ENCODE data around the gene CDKN2D.
"Not testable (repeated sequence)": the region's sequence is repeated elsewhere in the genome, so short reads cannot be mapped to it uniquely, and the experiment has no call there.

The CDKN2D gene

DNA sequence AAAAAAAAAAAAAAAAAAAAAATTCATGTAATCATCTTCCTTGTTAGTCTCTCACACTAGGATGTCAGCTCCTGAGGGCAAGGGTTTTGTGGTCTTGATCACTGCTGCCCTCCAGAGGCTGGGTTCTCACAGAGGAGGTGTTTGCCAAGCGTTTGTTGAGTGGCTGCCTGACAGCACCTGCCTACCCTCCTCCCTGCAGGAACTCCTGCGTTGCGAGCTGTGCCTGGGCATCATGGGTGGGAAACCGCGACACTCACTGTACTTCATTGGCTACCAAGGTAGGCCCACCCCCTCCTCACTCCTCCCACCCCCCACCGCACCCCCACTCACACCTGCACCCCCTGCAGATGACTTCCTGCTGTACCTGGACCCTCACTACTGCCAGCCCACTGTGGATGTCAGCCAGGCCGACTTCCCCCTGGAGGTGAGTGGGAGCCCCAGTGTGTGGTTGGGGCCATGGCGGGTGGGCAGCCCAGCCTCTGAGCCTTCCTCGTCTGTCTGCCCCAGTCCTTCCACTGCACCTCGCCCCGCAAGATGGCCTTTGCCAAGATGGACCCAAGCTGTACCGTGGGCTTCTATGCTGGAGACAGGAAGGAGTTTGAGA is 17.0 kb downstream of the CDKN2D start:
- DNase-seq (ENCODE audit: low read depth in 2 of 2): peak in 1 of 2 donors; percentile 46

DNA sequence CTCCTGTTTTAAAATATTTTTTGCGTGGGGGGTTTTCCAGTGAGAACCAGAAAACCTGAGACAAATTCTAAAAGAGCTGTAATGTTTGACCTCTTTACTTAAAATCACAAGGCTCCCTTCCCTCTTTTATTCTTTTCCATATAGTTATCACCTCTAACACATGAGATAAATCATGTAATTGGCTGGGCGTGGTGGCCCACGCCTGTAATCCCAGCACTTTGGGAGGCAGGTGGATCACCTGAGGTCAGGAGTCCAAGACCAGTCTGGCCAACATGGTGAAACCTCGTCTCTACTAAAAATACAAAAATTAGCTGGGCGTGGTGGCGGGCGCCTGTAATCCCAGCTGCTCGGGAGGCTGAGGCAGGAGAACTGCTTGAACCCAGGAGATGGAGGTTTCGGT is 17.8 kb downstream of the CDKN2D start:
- DNase-seq (ENCODE audit: low read depth in 2 of 2): not testable (repeated sequence)

DNA sequence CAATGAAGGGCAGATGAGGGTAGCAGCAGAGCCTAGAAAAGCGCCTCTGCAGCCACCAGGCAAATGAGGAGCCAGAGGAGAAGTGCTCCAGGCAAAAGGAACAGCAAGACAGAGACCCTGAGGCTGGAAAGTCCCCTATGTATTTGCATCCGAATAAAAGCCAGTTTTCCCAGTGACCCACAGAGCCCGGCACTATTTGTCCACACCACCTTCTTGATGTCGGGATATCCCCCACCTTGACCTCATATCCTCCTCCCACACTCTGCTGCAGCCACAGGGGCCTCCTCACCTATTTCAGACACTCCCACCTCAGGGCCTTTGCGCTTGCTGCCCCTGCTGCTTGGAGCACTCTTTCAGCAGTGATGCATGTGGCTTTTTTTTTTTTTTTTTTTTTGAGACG is 18.4 kb downstream of the CDKN2D start:
- DNase-seq (ENCODE audit: low read depth in 2 of 2): no peak

DNA sequence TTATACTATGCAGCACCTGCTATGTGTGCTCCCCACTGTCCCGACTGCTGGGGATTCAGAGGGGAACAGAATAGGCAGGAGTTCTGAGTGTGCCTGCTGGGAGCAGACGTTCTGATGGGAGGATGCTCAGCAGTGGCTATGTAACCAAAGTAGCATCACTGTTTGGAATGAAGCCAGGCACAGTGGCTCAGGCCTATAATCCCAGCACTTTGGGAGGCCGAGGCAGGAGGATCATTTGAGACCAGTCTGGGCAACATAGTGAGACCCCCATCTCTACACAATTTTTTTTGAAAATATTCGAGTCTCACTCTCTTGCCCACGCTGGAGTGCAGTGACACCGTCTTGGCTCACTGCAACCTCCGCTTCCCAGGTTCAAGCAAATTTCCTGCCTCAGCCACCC is 19.0 kb downstream of the CDKN2D start:
- DNase-seq (ENCODE audit: low read depth in 2 of 2): no peak

DNA sequence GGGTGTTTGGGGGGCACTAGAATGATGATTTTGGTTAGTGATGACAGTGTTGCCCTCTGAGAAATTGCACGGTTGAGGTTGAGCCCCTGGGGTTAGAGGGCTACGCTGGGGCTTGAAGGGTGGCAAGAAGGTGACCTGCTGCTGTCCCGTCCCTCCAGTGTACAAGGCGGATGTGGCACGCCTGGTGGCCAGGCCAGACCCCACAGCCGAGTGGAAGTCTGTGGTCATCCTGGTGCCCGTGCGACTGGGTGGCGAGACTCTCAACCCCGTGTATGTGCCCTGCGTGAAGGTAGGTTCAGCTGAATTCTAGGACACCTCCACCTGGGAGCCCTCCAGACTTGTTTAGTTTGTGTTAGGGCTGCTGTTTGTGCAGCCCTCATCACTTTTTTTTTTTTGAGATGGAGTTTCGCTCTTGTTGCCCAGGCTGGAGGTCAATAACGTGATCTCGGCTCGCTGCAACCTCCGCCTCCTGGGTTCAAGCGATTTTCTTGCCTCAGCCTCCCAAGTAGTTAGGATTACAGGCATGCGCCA is 20.0 kb downstream of the CDKN2D start:
- DNase-seq (ENCODE audit: low read depth in 2 of 2): no peak

DNA sequence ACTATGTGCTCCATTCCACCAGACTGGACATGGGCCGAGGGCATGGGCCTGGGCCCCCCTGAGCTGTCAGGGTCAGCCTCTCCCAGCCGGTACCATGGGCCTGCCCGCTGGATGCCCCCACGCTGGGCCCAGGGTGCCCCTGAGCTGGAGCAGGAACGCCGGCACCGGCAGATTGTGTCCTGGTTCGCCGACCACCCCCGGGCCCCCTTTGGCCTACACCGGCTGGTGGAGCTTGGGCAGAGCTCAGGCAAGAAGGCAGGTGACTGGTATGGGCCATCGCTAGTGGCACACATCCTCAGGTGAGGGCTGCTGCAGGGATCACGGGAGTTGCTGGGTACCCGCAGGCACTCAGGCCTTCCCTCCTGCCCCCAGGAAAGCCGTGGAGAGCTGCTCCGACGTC is 22.0 kb downstream of the CDKN2D start:
- no peak for DNase-seq (ENCODE audit: low read depth in 2 of 2)

DNA sequence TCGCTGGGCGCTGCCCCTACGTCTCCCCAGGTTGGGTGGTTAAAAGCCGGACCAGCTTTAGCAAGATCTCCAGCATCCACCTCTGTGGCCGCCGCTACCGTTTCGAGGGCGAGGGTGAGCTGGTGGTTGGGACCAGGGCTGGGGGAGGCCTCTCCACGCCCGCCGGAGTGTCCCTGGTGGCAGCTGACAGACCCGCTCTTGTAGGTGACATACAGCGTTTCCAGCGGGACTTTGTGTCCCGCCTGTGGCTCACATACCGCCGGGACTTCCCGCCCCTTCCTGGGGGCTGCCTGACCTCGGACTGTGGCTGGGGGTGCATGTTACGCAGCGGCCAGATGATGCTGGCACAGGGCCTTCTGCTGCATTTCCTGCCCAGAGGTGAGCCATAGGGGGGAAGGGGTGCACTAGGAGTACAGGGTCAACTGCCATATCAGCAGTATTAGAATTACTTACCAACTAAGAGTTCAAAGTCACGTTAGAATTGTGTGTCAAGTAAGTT is 24.0 kb downstream of the CDKN2D start:
- no peak for DNase-seq (ENCODE audit: low read depth in 2 of 2)

DNA sequence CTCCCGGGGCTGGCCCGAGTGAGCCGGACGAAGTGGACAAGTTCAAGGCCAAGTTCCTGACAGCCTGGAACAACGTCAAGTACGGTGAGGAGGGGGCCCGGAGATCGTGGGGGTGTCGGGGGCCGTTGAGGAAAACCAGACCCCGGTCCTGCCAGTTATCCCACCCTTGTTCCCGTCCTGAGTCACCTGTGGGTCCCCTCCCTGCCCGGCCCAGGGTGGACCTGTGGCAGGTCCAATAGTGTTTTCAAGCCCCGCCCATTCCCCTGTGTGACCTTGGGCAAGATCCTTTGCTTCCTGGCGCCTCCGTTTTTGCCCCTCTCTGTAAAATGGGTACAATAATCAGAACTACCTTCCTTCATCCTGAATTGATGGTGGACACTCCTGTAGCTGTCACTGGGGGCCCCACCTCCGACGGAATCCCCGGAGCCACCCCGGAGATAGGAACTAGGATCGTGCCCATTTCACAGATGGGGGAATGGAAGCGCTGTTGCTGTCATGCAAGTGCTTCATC is 24.5 kb downstream of the CDKN2D start:
- no peak for DNase-seq (ENCODE audit: low read depth in 2 of 2)

DNA sequence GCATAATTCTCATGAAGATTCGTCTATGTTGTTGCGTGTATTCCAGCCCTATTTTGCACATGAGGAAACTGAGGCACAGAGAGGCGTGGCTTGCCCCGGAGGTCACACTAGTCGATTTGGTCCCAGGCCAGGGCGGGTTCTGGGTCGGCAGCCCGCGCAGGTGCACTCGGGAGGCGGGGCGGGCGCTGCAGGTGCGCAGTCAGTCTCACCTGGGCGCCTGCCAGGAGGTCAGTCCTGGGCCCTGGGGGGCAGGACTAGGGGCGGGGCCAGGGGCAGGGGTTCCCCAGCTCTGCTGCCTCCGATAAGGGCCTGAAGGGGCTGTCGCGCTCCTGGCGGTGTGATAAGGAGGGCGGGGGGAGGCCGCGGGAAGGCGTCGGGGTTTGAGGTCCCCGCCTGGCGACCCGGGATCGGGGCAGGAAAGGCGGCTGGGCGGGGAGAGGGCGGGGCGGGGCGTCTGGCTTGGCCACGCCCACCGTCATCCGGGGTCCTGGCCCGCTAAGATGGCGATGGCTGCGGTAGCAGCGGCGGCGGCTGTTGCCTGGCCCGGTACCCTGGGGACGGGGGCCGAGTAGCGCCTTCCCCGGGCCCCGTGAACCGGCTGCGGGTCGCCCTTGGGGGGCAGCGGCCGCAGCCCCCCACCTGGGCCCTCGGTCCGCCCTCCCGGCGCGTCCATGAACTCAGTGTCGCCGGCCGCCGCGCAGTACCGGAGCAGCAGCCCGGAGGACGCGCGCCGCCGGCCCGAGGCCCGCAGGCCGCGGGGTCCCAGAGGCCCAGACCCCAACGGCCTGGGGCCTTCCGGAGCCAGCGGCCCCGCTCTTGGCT is 25.1 kb downstream of the CDKN2D start, which contains the start of gene ATG4D:
Gene ATG4D (plus strand): TSS at position 485 of the 822 bp plus-strand sequence. CDS start 187 bp downstream, at position 672.
- DNase-seq (ENCODE audit: low read depth in 2 of 2): peak; percentile 52 to 68

DNA sequence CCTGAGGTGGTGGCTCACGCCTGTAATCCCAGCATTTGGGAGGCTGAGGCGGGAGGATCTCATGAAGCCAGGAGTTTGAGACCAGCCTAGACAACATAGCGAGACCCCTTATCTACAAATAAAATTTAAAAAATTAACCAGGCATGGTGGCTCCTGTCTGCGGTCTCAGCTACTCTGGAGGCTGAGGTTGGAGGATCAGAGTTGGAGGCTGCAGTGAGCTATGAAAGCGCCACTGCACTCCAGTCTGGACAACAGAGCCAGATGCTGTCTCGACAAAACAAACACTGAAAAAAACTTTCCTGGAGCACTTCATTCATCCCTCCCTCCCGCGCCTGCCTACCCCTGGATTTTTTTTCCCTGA is 25.7 kb downstream of the CDKN2D start:
- DNase-seq (ENCODE audit: low read depth in 2 of 2): no peak

DNA sequence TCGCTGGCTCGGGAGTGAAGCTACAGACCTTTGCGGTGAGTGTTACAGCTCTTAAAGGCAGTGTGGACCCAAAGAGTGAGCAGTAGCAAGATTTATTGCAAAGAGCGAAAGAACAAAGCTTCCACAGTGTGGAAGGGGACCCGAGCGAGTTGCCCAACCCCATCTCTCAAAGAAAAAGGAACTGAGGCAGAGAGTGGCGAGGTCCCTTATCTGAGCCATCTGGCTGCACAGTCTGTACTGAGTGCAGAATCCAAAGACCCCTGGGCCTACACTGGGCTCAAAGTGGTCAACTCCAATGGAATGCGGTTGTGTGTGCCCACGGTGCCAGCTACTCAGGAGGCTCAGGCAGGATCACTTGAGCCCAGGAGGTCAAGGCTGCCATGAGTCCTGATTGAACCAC is 29.8 kb downstream of the CDKN2D start:
- not testable (repeated sequence) for DNase-seq (ENCODE audit: low read depth in 2 of 2)

DNA sequence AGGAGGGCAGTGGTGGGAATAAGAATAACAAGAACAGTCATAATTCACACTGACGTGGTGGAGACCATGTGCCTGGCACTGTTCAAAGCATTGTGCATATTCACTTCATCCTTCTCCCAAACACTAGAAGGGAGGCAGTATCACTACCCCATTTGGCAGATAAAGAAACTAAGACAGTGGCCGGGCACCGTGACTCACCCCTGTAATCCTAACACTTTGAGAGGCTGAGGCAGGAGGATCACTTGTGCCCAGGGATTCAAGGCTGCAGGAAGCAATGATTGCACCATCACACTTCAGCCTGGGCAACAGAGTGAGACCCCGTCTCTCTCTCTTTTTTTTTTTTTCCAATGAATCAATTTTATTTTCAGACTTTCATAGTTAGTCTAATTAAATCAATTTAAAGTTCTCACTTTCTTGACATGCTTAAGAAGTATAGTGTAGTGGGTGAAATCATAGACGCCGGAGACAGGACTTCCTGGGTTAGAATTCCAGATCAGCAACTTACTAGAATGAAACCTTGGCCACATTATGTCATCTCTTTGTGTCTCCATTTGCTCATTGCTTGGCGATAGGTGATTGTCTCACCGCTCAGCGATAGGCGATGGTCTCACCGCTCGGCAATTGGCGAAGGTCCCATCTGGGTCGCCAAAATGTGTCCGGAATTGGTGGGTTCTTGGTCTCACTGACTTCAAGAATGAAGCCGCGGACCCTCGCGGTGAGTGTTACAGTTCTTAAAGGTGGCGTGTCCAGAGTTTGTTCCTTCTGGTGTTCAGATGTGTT is 30.4 kb downstream of the CDKN2D start:
- DNase-seq (ENCODE audit: low read depth in 2 of 2): no peak

DNA sequence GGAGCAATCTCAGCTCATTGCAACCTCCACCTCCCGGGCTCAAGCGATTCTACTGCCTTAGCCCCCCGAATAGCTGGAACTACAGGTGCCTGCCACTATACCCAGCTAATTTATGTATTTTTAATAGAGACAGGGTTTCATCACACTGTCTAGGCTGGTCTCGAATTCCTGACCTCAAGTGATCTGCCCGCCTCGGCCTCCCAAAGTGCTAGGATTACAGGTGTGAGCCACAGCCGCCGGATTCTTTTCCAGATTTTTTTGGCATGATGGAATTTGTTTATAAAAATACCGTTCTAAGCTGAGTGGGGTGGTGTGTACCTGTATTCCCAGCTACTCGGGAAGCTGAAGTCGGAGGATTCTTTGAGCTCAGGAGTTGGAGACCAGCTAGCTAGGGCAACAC is 31.1 kb downstream of the CDKN2D start:
- no peak for DNase-seq (ENCODE audit: low read depth in 2 of 2)

DNA sequence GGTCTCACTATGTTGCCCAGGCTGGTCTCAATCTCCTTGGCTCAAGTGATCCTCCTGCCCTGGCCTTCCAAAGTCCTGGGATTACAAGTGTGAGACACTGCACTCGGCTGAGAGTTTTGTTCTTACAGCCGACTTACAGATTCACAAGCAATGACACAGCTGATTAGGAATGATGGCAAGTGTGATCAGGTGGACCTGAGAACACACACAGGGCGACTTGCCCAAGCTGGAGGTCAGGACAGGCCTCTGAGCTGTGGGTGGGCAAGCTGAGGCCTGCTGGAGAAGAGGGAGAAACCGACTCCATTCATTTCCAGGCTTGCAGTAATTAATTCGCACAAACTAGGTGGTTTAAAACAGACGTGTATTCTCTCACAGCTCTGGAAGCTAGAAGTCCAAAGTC is 33.2 kb downstream of the CDKN2D start:
- no peak for DNase-seq (ENCODE audit: low read depth in 2 of 2)

DNA sequence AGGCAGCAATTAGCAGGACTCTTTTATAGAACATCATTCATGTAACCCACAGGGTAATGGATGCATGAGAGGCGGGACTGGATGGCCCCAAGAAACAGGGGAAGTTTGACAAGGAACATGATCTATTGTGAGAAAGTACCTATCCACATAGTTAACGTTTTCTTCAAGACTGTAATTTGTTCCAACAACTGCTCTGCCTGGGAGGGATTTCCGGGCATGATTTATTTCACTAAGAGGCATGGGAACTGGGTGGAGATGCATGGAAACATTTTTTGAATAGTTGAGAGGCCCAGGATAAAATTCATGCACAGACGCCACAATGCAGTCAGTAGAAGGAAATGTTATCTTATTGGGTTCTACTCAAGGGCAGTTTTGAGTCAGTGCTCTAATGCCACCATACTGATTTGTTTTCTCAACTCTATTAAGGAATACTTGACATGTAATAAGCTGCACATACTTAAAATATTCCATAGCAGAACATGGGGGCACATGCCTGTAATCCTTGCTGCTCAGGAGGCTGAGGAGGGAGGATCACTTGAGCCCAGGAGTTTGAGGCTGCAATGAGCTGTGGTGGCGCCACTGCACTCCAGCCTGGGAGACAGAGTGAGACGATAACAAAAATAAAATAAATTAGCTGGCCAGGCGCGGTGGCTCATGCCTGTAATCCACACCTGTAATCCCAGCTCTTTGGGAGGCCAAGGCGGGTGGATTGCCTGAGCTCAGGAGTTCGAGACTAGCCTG is 35.0 kb downstream of the CDKN2D start:
- no peak for DNase-seq (ENCODE audit: low read depth in 2 of 2)

DNA sequence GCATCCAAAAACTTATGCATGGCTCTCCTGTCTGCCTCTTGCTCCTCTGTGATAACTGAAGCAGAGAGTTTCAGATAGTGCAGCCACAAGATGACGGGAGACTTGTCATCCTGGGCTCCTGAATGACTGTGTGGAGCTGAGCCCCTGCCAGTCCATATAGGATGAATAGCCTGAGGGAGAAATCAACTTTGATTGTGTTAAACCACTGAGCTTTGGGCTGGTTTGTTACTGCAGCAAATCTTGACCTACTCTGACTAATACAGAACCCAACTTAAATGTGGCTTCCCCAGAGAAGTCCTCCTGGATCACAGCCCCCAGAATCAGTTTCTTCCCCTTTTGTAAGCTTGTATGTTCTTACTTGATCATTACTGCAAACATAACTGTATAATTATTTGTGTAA is 36.3 kb downstream of the CDKN2D start:
- no peak for DNase-seq (ENCODE audit: low read depth in 2 of 2)

DNA sequence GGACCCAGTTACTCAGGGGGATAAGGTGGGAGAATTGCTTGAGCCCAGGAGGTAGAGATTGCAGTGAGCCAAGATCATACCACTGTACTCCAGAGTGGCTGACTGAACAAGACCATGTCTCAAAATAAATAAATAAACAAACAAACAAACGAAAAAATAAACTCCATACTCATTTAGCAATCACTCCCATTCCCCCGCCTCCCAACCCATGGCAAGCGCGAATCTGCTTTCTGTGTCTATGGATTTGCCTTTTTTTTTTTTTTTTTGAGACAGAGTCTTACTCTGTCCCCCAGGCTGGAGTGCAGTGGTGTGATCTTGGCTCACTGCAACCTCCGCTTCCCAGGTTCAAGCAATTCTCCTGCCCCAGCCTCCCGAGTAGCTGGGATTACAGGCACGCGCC is 41.9 kb downstream of the CDKN2D start:
- not testable (repeated sequence) for DNase-seq (ENCODE audit: low read depth in 2 of 2)

DNA sequence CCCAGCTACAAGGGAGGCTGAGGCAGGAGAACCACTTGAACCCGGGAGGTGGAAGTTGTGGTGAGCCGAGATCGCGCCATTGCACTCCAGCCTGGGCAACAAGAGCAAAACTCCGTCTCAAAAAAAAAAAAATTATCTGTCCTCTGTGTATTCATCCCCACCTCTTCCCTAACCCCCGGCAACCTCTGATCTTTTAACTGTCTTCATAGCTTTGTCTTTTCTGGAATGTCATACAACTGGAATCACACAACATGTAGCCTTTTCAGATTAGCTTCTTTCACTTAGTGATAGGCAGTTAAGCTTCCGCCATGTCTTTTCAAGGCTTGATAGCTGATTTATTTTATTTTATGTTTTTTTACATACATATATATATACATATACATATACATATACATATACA is 43.1 kb downstream of the CDKN2D start:
- DNase-seq (ENCODE audit: low read depth in 2 of 2): no peak

DNA sequence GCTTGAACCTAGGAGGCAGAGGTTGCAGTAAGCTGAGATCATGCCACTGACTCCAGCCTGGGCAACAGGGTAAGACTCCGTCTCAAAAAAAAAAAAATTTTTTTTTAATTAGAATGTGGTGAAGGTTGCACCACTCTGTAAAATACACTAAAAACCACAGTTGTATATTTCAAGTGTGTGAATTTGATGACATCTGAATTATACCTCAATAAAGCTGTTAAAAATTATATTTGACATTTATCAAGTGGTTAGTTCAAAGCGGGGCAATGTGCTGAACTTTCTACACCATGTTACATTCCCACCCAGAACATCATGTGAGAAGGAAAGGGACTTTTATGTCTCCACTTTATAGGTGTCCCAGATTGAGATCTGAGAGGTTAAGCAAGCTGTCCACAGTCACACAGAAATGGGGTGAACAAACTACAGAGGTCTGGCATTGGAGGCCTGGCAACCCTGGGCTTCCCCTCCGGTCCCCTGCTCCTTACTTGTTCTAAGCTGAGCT is 45.6 kb downstream of the CDKN2D start:
- no peak for DNase-seq (ENCODE audit: low read depth in 2 of 2)

DNA sequence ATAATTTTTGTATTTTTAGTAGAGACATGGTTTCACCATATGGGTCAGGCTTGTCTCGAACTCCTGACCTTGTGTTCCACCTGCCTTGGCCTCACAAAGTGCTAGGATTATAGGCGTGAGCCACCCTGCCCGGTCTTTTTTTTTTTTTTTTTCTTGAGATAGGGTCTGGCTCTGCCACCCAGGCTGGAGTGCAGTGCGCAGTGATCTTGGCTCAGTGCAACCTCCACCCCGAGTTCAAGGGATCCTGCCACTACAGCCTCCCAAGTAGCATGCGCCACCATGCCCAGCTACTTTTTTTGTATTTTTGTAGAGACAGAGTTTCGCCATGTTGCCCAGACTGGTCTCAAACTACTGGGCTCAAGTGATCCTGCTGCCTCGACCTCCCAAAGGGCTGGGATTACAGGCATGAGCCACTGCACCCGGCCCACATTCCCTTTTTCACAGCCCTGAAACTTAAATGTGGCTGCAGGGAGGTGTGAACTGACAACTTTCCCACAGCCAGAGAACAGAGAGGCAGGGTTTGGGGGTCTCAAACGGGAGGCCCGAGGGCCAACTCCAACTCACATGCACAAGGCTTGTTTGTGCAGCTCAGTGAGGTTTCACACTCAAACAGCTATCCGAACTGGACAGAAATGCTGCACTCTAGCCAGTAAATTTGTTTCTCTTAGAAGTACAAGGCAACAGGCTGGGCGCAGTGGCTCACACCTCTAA is 47.2 kb downstream of the CDKN2D start:
- DNase-seq (ENCODE audit: low read depth in 2 of 2): no peak

Measured in stimulated activated CD4-positive, alpha-beta T cell treated with anti-CD3 and anti-CD28 coated beads, Interleukin-15, amount 100 ng/mL, for 48 hours (primary cell).